ENCODE results near the gene MRPL4.
"Not testable (repeated sequence)": the region's sequence is repeated elsewhere in the genome, so short reads cannot be mapped to it uniquely, and the experiment has no call there.

The MRPL4 gene

DNA sequence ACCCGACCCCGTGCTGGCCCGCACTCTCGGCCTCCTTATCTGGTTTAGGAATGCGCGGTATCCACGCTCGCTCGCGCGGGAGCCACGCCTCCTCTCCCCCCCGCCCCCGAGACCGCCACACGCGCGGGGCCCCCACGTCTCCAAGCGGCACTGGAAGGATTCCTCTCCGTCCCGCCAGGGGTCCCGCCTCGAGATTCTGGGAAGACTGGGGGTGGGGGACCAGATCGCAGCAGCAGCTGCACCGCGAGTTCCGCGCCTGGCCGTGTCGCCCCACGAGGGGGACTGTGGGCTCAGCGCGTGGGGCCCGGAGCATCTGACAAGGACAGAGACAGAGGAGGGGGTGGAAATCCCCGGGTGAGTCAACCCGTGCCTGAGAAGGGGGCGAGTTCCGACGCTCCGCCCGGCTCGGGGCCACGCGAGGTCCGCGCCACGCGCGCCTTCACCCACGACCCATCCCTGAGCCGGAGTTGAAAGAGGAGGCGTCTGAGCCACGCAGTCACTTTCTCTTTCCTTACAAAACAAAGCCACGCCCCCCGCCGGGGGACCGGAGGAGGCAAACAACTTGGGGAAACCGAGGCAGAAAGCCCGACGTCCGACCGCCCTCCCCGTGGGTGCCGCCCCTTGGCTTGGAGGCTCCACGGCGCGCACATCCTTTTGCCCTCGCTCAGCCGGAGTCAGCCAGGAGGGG, 21.7 kb upstream of the MRPL4 start:
- no peak for DNase-seq (ENCODE audit: low read depth, low spot score)

DNA sequence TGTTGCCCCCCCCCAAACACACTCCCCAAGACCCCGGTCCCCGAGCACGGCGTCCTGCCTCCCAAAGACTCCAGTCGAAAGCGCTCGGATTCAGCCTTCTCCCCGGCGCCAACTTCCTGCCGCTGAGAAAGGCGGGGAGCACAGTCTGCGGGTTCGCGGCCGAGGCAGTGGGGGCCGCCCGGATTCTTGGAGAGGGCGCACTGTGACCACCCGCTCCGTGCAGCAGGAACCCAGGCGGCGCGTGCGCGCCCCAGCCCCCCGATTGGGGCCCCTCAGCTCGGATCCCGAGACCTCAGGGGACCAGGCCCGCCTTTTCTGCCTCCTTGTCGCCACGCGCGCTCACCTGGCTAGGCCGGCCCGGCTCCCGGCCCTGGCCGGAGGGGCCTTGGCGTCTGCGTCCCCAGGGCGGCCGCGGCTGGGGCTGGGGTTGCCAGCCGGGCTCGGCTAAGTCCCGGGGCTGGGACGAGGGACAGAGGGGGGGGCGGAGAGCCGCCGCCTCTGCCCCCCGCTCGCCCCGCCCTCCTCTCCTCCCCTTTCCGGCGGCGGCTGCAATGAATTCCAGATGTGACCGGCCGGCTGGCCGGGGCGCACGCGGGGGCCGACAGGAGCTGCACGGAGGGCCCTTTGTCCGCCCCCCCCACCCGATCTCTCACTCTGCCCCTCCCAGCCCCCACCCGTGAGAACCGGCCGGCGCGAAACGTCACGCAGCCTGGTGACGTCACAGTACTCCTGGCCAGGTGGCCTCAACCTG, 21.0 kb upstream of the MRPL4 start, which contains the start of gene S1PR2:
Gene S1PR2, minus strand, starts transcription at position 471 of the 751 bp plus-strand sequence. CDS start 6,426 bp downstream, outside the sequence.
- DNase-seq (ENCODE audit: low read depth, low spot score) = peak; percentile 85

DNA sequence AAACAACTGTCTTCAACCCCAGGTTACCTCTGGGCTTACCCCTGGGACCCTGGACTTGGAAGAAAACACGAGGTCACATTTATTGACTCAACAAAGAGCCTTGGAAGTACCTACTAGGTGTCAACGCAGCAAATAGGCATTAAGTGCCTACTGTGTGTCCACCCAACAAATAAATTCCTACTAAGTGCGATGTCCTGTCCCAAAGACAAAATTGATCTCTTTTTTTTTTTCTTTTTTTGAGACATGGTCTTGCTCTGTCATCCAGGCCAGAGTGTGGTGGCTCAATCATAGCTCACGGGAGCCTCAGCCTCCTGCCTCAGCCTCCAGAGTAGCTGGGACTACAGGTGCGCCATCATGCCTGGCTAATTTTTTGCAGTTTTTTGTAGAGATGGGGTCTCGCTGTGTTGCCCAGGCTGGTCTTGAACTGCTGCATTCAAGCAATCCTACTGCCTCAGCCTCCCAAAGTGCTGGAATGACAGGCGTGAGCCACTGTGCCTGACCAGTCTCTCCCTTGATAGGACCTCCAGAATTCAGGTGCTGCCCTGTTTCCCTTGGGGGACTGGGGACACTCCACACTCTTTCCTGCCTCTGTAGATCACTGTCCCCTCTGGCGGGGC, 20.3 kb upstream of the MRPL4 start:
- no peak for DNase-seq (ENCODE audit: low read depth, low spot score)

DNA sequence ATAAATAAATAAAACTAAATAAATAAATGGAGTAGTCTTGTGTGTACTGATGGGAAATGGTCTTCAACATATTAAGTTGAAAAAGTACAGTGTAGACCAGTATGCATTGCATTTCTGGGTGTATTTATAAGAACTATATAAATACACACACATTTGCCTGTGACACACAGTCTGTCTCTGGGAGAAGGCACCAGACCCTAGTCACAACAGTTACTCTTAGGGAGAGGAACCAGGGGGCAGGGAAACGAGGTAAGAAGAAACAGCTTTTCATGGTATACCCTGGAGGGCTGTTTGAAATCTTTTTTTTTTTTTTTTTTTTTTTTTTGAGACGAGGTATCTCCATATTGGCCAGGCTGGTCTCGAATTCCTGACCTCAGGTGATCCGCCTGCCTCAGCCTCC, 18.1 kb upstream of the MRPL4 start:
- DNase-seq (ENCODE audit: low read depth, low spot score) = no peak

DNA sequence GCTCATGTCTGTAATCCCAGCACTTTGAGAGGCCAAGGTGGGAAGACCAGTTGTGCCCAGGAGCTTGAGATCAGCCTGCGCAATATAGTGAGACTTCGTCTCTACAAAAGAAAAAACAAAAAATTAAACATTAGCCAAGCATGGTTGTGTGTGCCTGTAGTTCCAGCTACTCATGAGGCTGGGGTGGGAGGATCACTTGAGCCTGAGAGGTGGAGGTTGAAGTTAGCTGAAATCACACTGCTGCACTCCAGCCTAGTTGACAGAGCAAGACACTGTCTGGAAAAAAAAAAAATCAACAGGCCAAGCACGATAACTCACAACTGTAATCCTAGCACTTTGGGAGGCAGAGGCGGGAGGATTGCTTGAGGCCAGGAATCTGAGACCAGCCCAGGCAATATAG, 17.0 kb upstream of the MRPL4 start:
- DNase-seq (ENCODE audit: low read depth, low spot score) = no peak

DNA sequence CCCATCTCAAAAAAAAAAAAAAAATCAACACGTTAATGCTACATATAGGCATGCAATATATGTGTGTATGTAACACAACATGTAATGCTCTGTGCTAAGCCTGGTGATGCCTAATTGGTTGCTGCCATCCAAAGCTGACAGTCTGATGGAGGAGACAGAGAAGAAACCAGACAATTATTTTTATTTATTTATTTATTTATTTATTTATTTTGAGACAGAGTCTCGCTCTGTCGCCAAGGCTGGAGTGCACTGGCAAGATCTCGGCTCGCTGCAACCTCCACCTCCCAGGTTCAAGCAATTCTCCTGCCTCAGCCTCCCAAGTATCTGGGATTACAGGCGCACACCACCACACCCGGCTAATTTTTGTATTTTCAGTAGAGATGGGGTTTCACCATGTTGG, 16.6 kb upstream of the MRPL4 start:
- DNase-seq (ENCODE audit: low read depth, low spot score) = not testable (repeated sequence)

DNA sequence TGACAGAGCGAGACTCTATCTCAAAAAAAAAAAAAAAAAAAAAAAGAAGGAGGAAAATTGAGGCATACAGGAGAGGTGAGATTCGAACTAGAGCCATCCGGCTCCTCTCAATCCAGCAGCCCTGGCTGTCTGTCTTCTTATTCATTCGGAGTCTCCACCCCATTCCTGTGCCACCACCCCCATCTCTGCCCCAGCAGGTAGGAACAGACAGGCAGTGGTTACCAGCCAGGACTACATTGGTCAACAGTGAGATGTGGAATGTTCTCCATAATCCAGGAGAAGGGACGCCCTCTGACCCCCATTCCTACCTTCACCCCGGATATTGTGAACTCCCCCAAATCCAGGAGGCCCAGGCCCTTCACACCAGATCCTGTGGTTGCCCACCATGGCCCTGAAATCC, 14.3 kb upstream of the MRPL4 start:
- DNase-seq (ENCODE audit: low read depth, low spot score) = no peak

DNA sequence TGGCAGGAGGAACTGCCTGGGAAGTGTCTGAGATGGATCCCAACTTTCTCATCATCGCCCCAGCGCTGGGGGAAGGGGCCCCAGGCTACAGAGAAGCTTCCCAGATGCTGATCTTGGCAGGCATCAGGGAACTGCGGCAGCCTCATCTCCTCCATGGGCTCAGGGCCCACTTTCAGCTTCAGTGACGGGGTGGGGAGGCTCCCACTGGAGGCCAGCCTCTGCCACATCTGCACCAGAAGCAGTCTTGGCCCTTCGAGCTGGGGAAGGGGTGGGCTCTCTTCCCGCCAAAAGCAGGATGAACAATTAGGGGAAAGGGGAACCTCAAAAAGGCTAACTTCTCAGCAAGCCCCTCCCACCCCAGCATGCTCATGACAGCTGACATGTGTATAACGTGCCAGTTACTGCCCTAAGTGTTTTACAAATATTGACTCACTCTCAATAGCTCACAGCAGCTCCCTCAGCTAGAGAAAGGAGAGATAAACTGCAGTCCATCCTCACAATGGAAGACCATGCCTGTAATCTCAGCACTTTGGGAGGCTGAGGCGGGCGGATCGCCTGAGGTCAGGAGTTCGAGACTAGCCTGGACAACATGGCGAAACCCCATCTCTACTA, 13.7 kb upstream of the MRPL4 start:
- DNase-seq (ENCODE audit: low read depth, low spot score) = no peak

DNA sequence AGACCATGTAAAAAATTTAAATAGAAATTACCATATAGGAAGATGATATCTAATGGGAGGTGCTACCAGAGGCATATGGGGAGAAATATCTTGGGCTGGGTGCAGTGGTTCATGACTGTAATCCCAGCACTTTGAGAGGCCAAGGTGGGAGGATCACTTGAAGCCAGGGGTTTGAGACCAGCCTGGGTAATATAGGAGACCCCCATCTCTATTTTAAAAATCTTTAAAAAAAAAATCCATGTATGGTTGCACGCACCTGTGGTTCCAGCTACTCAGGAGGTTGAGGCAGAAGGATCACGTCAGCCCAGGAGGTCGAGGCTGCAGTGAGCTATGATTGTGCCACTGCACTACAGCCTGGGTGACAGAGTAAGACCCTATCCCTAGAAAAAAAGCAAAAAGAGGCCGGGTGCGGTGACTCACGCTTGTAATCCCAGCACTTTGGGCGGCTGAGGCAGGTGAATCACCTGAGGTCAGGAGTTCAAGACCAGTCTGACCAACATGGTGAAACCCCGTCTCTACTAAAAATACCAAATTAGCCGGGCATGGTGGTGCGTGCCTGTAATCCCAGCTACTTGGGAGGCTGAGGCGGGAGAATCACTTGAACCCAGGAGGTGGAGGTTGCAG, 10.1 kb upstream of the MRPL4 start:
- DNase-seq (ENCODE audit: low read depth, low spot score) = not testable (repeated sequence)

DNA sequence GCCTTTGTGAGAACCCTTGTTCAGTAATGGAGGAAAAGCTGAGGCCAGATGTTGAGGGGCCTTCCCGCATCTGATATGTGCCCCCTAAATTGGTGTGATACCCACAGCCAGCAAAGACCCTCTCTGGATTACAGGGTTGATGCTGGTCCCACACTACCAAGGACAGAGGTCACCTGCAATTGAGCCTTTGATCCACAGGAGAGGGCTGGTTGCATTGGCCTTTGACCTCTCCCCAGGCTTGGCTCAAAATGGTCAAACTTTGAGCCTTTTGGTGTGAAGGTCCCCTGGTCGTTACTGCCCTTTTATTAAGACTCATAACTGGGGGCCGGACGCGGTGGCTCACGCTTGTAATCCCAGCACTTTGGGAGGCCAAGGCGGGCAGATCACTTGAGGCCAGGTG, 8.4 kb upstream of the MRPL4 start:
- no peak for DNase-seq (ENCODE audit: low read depth, low spot score)

DNA sequence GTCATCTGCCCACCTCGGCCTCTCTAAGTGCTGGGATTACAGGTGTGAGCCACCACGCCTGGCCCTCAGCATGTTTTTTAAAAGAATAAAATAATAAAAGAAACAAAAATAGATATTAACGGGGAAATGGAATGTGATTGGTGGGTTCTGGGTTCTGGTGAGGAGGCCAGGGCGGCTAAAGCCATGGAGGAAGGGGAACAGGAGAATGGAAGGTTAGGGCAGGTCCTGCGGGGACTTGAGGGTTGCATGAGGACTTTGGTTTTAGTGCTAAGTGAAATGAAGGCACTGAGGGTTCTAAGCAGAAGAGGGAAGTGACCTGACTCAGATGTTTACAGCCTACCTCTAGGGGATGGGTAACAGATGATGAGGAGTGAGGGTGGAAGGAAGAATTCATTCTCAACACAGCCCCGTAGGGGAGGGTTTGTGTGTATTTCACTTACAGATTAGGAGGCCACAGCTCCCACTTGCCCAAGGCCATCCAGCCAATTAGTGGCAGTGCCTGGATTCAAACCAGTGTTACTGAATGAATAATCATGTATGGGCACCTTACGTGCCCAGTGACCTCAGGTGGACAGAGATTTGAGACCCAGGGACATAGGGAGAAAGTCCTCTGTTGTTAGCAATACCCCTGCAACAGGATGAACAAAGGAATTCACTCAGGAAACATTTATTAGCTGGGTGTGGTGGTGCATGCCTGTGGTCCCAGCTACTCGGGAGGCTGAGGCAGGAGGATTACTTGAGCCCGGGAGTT, 6.7 kb upstream of the MRPL4 start:
- DNase-seq (ENCODE audit: low read depth, low spot score) = no peak

DNA sequence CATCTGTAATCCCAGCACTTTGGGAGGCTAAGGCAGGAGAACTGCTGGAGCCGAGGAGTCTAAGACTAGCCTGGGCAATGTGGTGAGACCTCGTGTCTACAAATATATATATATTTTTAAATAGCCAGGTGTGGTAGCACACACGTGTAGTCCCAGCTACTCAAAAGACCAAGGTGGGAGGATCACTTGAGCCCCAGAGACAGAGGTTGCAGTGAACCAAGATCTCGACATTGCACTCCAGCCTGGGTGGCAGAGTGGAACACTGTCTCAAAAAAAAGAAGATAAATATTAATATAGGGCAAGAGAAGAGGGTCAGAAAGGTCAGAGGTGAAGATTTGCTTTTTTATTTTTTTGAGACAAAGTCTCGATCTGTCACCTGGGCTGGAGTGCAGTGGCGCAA, 5.5 kb upstream of the MRPL4 start:
- DNase-seq (ENCODE audit: low read depth, low spot score) = no peak

DNA sequence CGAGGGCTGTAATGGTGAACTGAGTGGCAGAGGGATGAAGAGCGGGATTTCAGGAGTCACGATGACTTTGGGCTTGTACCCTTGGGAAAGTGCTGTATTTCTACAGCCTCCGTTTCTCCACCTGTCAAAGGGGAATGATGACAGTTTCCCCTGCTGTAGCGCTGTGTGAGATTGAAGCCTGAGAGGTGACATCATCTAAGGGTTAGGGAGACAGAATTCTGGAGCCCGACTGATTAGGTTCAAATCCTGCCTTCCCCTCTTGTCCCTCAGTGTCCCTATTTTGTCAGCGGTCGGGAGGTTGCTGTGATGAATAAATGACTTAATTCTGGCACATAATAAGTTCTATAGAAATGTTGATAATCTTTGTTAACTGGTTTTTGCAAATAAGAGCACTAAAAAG, 693 bp downstream of the MRPL4 start:
- DNase-seq (ENCODE audit: low read depth, low spot score) = no peak

DNA sequence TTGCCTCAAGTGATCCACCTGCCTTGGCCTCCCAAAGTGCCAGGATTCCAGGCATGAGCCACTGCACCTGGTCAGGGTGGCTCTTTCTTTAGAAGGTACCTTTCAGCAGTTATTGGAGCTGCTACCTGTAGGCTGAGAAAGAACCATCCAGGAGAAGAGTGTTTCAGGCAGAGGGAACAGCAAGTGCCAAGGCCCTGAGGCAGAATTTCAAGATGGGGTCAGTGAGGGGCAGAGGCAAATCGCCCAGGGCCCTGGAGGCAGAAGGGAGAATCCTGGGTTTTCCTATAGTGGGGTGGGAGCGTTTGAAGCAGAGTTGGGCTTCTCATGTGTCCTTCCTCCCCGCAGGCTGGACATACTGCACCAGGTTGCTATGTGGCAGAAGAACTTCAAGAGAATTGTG, 2.2 kb downstream of the MRPL4 start:
- DNase-seq (ENCODE audit: low read depth, low spot score) = no peak

DNA sequence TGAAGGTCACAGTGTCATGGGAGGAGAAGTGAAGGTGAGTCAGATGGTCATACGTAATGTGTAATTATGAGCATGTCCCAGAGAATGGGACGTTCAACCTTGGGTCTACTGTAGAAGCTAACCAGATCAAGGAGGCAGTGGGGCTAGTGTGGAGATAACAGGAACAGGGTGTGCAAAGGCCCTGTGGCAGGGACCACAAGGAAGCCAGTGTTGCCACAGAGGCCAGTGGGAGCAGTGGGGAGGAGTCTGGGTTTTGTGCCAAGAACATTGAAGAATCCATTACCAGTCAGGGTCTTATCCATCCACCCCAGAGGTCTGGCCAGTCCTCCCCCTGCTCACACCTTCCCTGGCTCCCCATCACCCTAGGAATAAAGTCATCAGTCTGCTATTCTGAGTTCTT, 3.3 kb downstream of the MRPL4 start:
- no peak for DNase-seq (ENCODE audit: low read depth, low spot score)

DNA sequence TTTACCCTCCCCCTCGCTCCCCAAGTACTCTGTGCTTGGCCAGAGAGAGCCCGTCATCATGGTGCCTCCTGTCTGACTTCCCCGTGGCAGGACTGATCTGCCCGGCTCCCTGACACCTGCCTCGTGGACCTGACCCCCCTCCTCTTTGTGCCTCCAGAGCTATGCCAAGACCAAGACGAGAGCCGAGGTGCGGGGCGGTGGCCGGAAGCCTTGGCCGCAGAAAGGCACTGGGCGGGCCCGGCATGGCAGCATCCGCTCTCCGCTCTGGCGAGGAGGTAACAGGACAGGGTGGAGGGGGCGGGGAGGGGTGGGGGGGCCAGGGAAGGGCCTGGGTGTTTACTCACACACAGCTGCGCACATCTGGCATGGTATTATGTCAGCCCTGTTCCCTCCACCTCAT, 4.5 kb downstream of the MRPL4 start:
- no peak for DNase-seq (ENCODE audit: low read depth, low spot score)

DNA sequence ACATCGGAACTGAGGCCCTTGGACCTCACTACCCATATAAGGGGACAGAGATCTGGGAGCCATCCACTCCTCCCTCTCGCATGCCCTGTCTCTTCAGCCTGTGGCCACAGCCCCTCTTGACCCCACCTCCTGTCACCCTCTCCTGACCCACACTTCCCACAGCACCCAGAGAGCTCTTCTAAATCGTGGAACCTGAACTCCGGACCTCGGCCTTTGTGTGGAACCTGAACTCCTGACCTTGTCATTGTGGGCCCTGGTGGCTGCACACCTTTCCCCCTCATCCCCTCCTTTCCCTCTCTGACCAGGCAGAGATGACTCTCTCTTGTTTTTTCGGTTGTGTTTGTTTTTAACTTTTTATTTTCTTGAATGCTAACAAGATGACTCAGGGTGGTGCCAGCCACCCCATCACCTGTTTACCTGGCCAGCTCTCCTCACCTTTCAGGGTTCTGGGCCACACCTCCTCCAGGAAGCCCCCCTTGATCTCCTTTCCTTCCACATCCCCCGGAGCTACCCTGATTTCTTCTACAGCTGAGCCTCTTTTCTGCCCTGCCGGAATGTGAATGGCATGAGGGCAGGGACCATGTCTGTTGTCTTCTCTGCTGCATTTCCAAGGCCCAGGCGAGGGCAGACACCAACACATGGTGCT, 5.1 kb downstream of the MRPL4 start:
- DNase-seq (ENCODE audit: low read depth, low spot score) = no peak

DNA sequence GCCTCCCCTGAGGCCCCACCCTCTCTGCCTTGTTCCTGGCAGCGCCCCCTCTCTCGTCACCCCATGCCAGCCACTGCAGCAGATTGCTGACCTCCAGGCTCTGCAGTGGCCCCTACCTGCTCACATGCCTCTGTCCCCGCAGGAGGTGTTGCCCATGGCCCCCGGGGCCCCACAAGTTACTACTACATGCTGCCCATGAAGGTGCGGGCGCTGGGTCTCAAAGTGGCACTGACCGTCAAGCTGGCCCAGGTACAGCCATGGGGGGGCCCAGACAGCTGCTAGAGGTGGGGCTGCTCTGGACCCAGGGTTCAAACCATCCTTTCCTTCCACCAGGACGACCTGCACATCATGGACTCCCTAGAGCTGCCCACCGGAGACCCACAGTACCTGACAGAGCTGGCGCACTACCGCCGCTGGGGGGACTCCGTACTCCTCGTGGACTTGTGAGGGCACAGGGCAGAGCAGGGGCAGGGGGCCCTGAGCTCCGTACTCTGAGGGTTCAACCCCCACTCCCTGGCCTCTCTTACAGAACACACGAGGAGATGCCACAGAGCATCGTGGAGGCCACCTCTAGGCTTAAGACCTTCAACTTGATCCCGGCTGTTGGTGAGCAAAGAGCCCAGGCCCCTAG, 6.2 kb downstream of the MRPL4 start:
- DNase-seq (ENCODE audit: low read depth, low spot score) = no peak

DNA sequence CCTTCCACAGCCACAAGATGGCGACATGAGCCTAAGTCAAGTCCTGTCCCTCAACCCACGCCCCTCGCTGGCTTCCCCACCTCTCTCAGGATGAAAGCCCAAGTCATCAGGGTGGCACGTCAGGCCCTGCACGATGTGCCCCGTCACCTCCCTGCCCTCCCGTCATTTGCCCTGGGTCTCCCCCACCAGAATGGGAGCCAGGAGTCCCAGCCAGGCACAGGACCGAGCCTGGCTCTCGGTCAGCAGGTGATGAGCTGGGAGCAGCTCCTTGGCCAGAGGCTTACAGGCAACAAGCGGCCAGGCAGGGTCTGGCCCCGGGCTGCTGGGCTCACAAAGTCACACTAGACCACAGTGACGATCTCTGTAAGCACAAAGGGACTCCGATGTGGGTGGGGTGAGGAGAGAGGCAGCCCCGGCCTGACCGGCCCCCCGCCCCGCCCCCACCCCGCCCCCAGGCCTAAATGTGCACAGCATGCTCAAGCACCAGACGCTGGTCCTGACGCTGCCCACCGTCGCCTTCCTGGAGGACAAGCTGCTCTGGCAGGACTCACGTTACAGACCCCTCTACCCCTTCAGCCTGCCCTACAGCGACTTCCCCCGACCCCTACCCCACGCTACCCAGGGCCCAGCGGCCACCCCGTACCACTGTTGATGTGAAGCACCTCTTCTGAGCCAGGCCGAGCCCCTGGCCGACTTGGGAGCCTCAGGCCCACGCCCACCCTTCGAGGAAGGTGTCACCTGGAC, 7.3 kb downstream of the MRPL4 start:
- peak; percentile 92 for DNase-seq (ENCODE audit: low read depth, low spot score)
